ENCODE data around the gene MAEA.
"Not testable (repeated sequence)": the region's sequence is repeated elsewhere in the genome, so short reads cannot be mapped to it uniquely, and the experiment has no call there.

MAEA gene

GRCh38 chr4:1279253-1279652 is 10.4 kb upstream of the MAEA start:
- no peak for DNase-seq (ENCODE audit: low spot score)

- no peak for DNase-seq (ENCODE audit: low spot score)
These were observed 6.0 kb upstream of the MAEA start for GRCh38 chr4:1283711-1284110.

GRCh38 chr4:1285151-1285789 is 4.4 kb upstream of the MAEA start:
- no peak for DNase-seq (ENCODE audit: low spot score)

- DNase-seq (ENCODE audit: low spot score) = peak; percentile 40
These were observed 3.7 kb upstream of the MAEA start for GRCh38 chr4:1285790-1286553.

- no peak for DNase-seq (ENCODE audit: low spot score)
These were observed 905 bp upstream of the MAEA start for GRCh38 chr4:1288786-1289185.

GRCh38 chr4:1290165-1290977 is 680 bp downstream of the MAEA start:
- DNase-seq (ENCODE audit: low spot score) = peak; percentile 66

- DNase-seq (ENCODE audit: low spot score) = no peak
These were observed 1.4 kb downstream of the MAEA start for GRCh38 chr4:1291091-1291490.

GRCh38 chr4:1291996-1292702 is 2.5 kb downstream of the MAEA start:
- no peak for DNase-seq (ENCODE audit: low spot score)

- DNase-seq (ENCODE audit: low spot score) = not testable (repeated sequence)
These were observed 3.0 kb downstream of the MAEA start for GRCh38 chr4:1292703-1293011.

- DNase-seq (ENCODE audit: low spot score) = no peak
These were observed 3.8 kb downstream of the MAEA start for GRCh38 chr4:1293531-1293941.

GRCh38 chr4:1293991-1294390 is 4.3 kb downstream of the MAEA start:
- no peak for DNase-seq (ENCODE audit: low spot score)

GRCh38 chr4:1294424-1294823 is 4.7 kb downstream of the MAEA start:
- no peak for DNase-seq (ENCODE audit: low spot score)

- DNase-seq (ENCODE audit: low spot score) = no peak
These were observed 5.2 kb downstream of the MAEA start for GRCh38 chr4:1294891-1295290.

GRCh38 chr4:1295405-1296055 is 5.8 kb downstream of the MAEA start:
- DNase-seq (ENCODE audit: low spot score) = no peak

- DNase-seq (ENCODE audit: low spot score) = no peak
These were observed 6.8 kb downstream of the MAEA start for GRCh38 chr4:1296324-1297022.

GRCh38 chr4:1297023-1297395 is 7.3 kb downstream of the MAEA start:
- DNase-seq (ENCODE audit: low spot score) = no peak

- DNase-seq (ENCODE audit: low spot score) = no peak
These were observed 8.0 kb downstream of the MAEA start for GRCh38 chr4:1297456-1298325.

- DNase-seq (ENCODE audit: low spot score) = no peak
These were observed 8.8 kb downstream of the MAEA start for GRCh38 chr4:1298461-1298860.

GRCh38 chr4:1299301-1299860 is 9.7 kb downstream of the MAEA start:
- DNase-seq (ENCODE audit: low spot score) = no peak

All from RKO (cell line).